Muscle layer of duodenum (tissue), 2 donors: Measurements from ENCODE around the gene RPL22.

Experiments used
- H3K27ac ChIP-seq: one replicate; pipeline ENCODE4 v1.7.0; 2013; ENCODE audit warnings: mild to moderate bottlenecking, low read length
- H3K27me3 ChIP-seq: one replicate; pipeline ENCODE4 v1.7.0; 2013; ENCODE audit warnings: low read depth, mild to moderate bottlenecking, control low read depth, low read length
- H3K36me3 ChIP-seq, 2 donors: one replicate each; pipeline ENCODE4 v1.7.0; 2013; ENCODE audit warnings: low read length in 2 of 2, control low read depth in 1 of 2, mild to moderate bottlenecking in 1 of 2; ENCODE audit not compliant: insufficient read depth in 2 of 2, control insufficient read depth in 1 of 2
- H3K4me1 ChIP-seq, 2 donors: one replicate each; pipeline ENCODE4 v1.7.0; 2013; ENCODE audit warnings: low read length in 2 of 2, mild to moderate bottlenecking in 2 of 2, control low read depth in 1 of 2, moderate library complexity in 1 of 2; ENCODE audit not compliant: insufficient read depth in 2 of 2, control insufficient read depth in 1 of 2
- H3K4me3 ChIP-seq, 2 donors: one replicate each; pipeline ENCODE4 v1.7.0; 2013; ENCODE audit warnings: low read length in 2 of 2, low read depth in 1 of 2, mild to moderate bottlenecking in 1 of 2
- H3K9me3 ChIP-seq, 2 donors: one replicate each; pipeline ENCODE4 v1.7.0; 2013; ENCODE audit warnings: low read length in 2 of 2, control low read depth in 1 of 2, mild to moderate bottlenecking in 1 of 2; ENCODE audit not compliant: control insufficient read depth in 1 of 2
- donor health status: healthy.

Gene RPL22

GRCh38 chr1:6177681-6178380, 21.6 kb downstream of the RPL22 start:
- Histone ChIP-seq H3K36me3 (no peaks in the 10 kb centered on the region), H3K4me1 (peaks cover 0 to 23% of the 10 kb centered on the region in 2 donors), H3K4me3 (no peak overlapping the region), H3K9me3 (no peaks in the 10 kb centered on the region), H3K27me3 (peaks cover 27% of the 10 kb centered on the region), H3K27ac (no peak overlapping the region)

- H3K4me1 ChIP-seq: peaks cover 0 to 23% of the 10 kb centered on the region in 2 donors
- no peaks in the 10 kb centered on the region for H3K9me3 ChIP-seq
- H3K27me3 ChIP-seq: peaks cover 27% of the 10 kb centered on the region
- no peak overlapping the region for H3K27ac ChIP-seq
- H3K4me3 ChIP-seq: no peak overlapping the region
- H3K36me3 ChIP-seq: no peaks in the 10 kb centered on the region
These were observed 22.6 kb downstream of the RPL22 start for GRCh38 chr1:6176779-6177178.

GRCh38 chr1:6175411-6175828, 24.0 kb downstream of the RPL22 start:
- Histone ChIP-seq H3K27ac (no peak overlapping the region), H3K36me3 (no peaks in the 10 kb centered on the region), H3K27me3 (peaks cover 27% of the 10 kb centered on the region), H3K4me3 (no peak overlapping the region), H3K9me3 (no peaks in the 10 kb centered on the region), H3K4me1 (peaks cover 0 to 10% of the 10 kb centered on the region in 2 donors)

GRCh38 chr1:6174621-6175410, 24.6 kb downstream of the RPL22 start:
- no peaks in the 10 kb centered on the region for H3K9me3 ChIP-seq
- H3K27me3 ChIP-seq: peaks cover 27% of the 10 kb centered on the region
- no peak overlapping the region for H3K27ac ChIP-seq
- H3K4me3 ChIP-seq: no peak overlapping the region
- peaks cover 0 to 10% of the 10 kb centered on the region in 2 donors for H3K4me1 ChIP-seq
- no peaks in the 10 kb centered on the region for H3K36me3 ChIP-seq

- no peak overlapping the region for H3K4me3 ChIP-seq
- no peaks in the 10 kb centered on the region for H3K9me3 ChIP-seq
- no peak overlapping the region for H3K27ac ChIP-seq
- H3K27me3 ChIP-seq: peaks cover 17% of the 10 kb centered on the region
- no peaks in the 10 kb centered on the region for H3K36me3 ChIP-seq
- no peaks in the 10 kb centered on the region for H3K4me1 ChIP-seq
These were observed 26.8 kb downstream of the RPL22 start for GRCh38 chr1:6172549-6172948.

- Histone ChIP-seq H3K36me3 (no peaks in the 10 kb centered on the region), H3K27ac (no peak overlapping the region), H3K4me1 (no peaks in the 10 kb centered on the region), H3K27me3 (peaks cover 8% of the 10 kb centered on the region), H3K4me3 (no peak overlapping the region), H3K9me3 (no peaks in the 10 kb centered on the region)
These were observed 27.8 kb downstream of the RPL22 start for GRCh38 chr1:6171548-6172124.

- Histone ChIP-seq H3K9me3 (no peaks in the 10 kb centered on the region), H3K4me3 (no peak overlapping the region), H3K27me3 (peaks cover 3% of the 10 kb centered on the region), H3K36me3 (no peaks in the 10 kb centered on the region), H3K4me1 (no peaks in the 10 kb centered on the region), H3K27ac (no peak overlapping the region)
These were observed 28.6 kb downstream of the RPL22 start for GRCh38 chr1:6170742-6171201.

- H3K4me3 ChIP-seq: no peak overlapping the region
- H3K4me1 ChIP-seq: no peaks in the 10 kb centered on the region
- H3K9me3 ChIP-seq: no peaks in the 10 kb centered on the region
- H3K27ac ChIP-seq: no peak overlapping the region
- peaks cover 3% of the 10 kb centered on the region for H3K27me3 ChIP-seq
- no peaks in the 10 kb centered on the region for H3K36me3 ChIP-seq
These were observed 29.2 kb downstream of the RPL22 start for GRCh38 chr1:6170116-6170741.

- no peak overlapping the region for H3K4me3 ChIP-seq
- H3K9me3 ChIP-seq: no peaks in the 10 kb centered on the region
- H3K4me1 ChIP-seq: no peaks in the 10 kb centered on the region
- H3K36me3 ChIP-seq: no peaks in the 10 kb centered on the region
- no peaks in the 10 kb centered on the region for H3K27me3 ChIP-seq
- H3K27ac ChIP-seq: no peak overlapping the region
These were observed 30.3 kb downstream of the RPL22 start for GRCh38 chr1:6168947-6169586.

GRCh38 chr1:6167391-6168303, 31.7 kb downstream of the RPL22 start:
- H3K27me3 ChIP-seq: no peaks in the 10 kb centered on the region
- H3K4me1 ChIP-seq: no peaks in the 10 kb centered on the region
- H3K9me3 ChIP-seq: no peaks in the 10 kb centered on the region
- no peaks in the 10 kb centered on the region for H3K36me3 ChIP-seq
- H3K27ac ChIP-seq: no peak overlapping the region
- no peak overlapping the region for H3K4me3 ChIP-seq
